DND-41 (cell line): ENCODE results near the gene SCUBE2.

Experiments
- ATAC-seq: fragments of 200-7000 bp; cut with Tn5 transposase; 3 replicates; pipeline ENCODE4 v1.9.1; 2021; ENCODE audit warnings: low read depth; ENCODE audit not compliant: insufficient read depth
- DNase-seq: peaks from one replicate; pipeline ENCODE4 v3.0.0-alpha.2; 2020
- H2AFZ ChIP-seq: 2 replicates; pipeline ENCODE4 v1.6.0; 2012; ENCODE audit warnings: low read depth, low read length
- H3K27ac ChIP-seq: 2 replicates; pipeline ENCODE4 v1.5.1; 2012; ENCODE audit warnings: low read length, inconsistent platforms
- H3K27me3 ChIP-seq: fragments of 200-600 bp; sonication (generic); 2 replicates; pipeline ENCODE4 v1.6.0; 2012; ENCODE audit warnings: low read length, mild to moderate bottlenecking, inconsistent platforms; ENCODE audit not compliant: insufficient read depth, poor library complexity
- H3K36me3 ChIP-seq: 2 replicates; pipeline ENCODE4 v1.5.1; 2012; ENCODE audit warnings: low read length, inconsistent platforms; ENCODE audit not compliant: insufficient read depth
- H3K4me1 ChIP-seq: 2 replicates; pipeline ENCODE4 v1.5.1; 2012; ENCODE audit warnings: mild to moderate bottlenecking, low read length; ENCODE audit not compliant: insufficient read depth
- H3K4me2 ChIP-seq: 2 replicates; pipeline ENCODE4 v1.6.0; 2012; ENCODE audit warnings: mild to moderate bottlenecking, moderate library complexity, low read length, inconsistent platforms; ENCODE audit not compliant: insufficient read depth
- H3K4me3 ChIP-seq, 2 experiments: fragments of 200-600 bp in 1 of 2; shearing (Covaris generic) in 1 of 2; 2 replicates each; pipeline ENCODE4 v1.5.1; 2012 to 2016; ENCODE audit warnings: inconsistent platforms in 2 of 2, low read length in 2 of 2, mild to moderate bottlenecking in 2 of 2, low read depth in 1 of 2, moderate library complexity in 1 of 2
- H3K79me2 ChIP-seq: 2 replicates; pipeline ENCODE4 v1.6.0; 2012; ENCODE audit warnings: low read length, inconsistent platforms; ENCODE audit not compliant: insufficient read depth
- H3K9ac ChIP-seq: 2 replicates; pipeline ENCODE4 v1.6.0; 2012; ENCODE audit warnings: low read depth, mild to moderate bottlenecking, inconsistent platforms, low read length, moderate library complexity
- H3K9me3 ChIP-seq: 2 replicates; pipeline ENCODE4 v1.5.1; 2012; ENCODE audit warnings: low read length, moderate library complexity, mild to moderate bottlenecking, inconsistent platforms; ENCODE audit not compliant: insufficient read depth, severe bottlenecking
- H4K20me1 ChIP-seq: 2 replicates; pipeline ENCODE4 v1.6.0; 2012; ENCODE audit warnings: low read length; ENCODE audit not compliant: insufficient read depth
- EZH2 ChIP-seq: IDR thresholded peaks from 3 replicates; pipeline ENCODE4 v1.6.1; 2012; ENCODE audit warnings: borderline replicate concordance, low read depth, mild to moderate bottlenecking, moderate library complexity, low read length, inconsistent platforms; ENCODE audit not compliant: severe bottlenecking
- TF ChIP-seq, protein P1 (sequence below): IDR thresholded peaks from 2 replicates; pipeline ENCODE4 v1.5.1; 2012; ENCODE audit warnings: borderline replicate concordance, low read length, moderate library complexity, mild to moderate bottlenecking; ENCODE audit not compliant: poor library complexity, severe bottlenecking; ENCODE audit errors: extremely low read depth

The SCUBE2 gene

DNA sequence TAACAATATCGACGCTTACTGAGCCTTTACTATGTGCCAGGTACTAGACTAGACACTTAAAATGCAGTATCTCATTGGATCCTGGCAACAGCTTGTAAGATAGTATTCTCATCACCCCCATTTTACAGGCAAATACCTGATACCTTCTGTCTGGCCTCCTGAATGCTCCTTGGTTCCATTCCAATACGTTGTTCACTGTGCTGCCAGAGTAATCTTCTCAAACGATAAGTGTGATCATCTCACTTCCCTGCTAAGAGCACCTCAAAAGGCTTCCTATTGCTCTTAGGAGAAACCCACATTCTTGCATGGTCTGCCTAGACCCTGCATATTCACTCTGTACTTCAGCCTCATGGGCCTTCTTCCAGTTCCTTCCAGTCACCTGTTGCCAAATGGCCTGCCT, 86.3 kb downstream of the SCUBE2 start:
- Histone ChIP-seq H3K79me2 (no peaks in the 10 kb centered on the region), H3K36me3 (no peaks in the 10 kb centered on the region), H3K4me3 (no peak overlapping the region), H3K9me3 (no peaks in the 10 kb centered on the region), H3K4me2 (no peak overlapping the region), H4K20me1 (no peaks in the 10 kb centered on the region), H2AFZ (no peak overlapping the region), H3K27ac (no peak overlapping the region), H3K9ac (no peak overlapping the region), H3K4me1 (no peaks in the 10 kb centered on the region), H3K27me3 (peaks cover 44% of the 10 kb centered on the region)
- no peak for ATAC-seq
- TF ChIP-seq, protein P1, sequence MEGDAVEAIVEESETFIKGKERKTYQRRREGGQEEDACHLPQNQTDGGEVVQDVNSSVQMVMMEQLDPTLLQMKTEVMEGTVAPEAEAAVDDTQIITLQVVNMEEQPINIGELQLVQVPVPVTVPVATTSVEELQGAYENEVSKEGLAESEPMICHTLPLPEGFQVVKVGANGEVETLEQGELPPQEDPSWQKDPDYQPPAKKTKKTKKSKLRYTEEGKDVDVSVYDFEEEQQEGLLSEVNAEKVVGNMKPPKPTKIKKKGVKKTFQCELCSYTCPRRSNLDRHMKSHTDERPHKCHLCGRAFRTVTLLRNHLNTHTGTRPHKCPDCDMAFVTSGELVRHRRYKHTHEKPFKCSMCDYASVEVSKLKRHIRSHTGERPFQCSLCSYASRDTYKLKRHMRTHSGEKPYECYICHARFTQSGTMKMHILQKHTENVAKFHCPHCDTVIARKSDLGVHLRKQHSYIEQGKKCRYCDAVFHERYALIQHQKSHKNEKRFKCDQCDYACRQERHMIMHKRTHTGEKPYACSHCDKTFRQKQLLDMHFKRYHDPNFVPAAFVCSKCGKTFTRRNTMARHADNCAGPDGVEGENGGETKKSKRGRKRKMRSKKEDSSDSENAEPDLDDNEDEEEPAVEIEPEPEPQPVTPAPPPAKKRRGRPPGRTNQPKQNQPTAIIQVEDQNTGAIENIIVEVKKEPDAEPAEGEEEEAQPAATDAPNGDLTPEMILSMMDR, result no peak
- TF ChIP-seq EZH2, result no peak
- no peak for DNase-seq

DNA sequence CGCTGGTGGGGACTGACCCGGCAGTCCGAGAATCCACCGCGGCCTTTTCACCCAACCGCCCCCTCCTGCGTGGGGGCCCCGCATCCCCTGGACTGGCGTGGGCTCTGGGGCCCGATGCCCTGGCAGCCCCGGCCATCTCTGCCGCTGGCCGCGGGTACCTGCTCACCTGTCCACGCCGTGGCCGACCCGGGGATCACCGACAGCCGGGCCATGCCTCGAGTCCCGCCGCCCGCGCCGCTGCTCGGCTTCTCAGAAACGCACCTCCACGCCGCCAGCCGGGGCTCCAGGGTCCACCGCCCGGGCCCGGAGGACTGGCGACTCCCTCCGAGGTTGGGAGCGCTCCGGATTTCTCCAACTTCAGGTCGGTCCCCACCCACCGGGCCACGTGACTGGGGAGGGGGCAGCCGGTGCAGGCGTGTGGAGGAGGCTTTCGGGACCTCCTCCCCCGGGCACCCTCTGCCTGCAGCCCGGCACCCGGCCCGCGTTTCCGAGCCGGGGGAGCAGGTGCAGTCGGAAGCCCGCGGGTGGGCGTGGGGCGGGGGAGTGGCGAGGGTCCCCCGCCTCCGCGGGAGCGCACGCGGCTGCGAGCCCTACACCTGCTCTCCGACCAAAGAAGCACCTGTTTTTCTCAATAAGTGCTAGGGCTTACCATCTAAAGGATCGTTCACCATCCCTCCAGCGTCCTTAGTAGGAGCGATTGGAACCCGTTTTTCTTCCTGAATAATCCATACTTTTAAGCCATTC, 87.0 kb downstream of the SCUBE2 start:
- Histone ChIP-seq H3K36me3 (no peaks in the 10 kb centered on the region), H3K4me1 (no peaks in the 10 kb centered on the region), H3K4me3 (no peak overlapping the region), H3K4me2 (no peak overlapping the region), H3K9ac (no peak overlapping the region), H3K9me3 (no peaks in the 10 kb centered on the region), H3K79me2 (no peaks in the 10 kb centered on the region), H2AFZ (no peak overlapping the region), H4K20me1 (no peaks in the 10 kb centered on the region), H3K27ac (no peak overlapping the region), H3K27me3 (peaks cover 44% of the 10 kb centered on the region)
- ATAC-seq (no peak), DNase-seq (no peak)
- TF ChIP-seq EZH2, result no peak
- TF ChIP-seq, protein P1, result no peak

DNA sequence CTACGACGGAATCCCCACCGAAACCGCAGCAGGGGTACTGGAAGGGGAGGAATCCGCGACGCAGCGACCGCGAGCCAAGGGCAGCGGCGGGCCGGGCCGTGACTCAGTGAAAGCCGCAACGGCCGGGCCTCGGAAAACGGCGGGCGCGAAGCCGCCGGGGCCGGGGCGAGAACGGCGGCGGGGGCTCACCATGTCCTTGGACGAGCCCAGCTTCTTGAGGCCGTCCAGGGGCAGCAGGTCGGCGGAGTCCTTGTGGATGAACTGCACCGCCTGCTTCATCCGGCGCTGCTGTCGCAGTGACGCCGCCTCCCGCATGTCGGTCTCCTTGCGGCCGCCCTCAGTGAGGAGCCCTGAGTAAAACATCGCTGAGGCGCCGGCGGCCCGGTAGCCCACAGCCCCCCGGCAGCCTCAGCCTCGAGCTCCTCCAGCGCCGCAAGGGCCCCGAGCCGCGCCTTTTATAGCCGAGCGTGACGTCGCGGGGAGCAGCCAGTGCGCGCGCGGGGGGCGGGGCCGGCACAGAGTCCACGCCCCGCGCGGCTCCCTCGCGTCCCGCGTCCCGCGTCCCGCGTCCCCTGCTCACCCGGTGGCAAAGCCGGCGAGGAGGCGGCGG, 87.7 kb downstream of the SCUBE2 start, which contains the start of gene NRIP3:
Gene NRIP3, minus strand, starts transcription at position 429 of the 610 bp plus-strand sequence. Its CDS starts 66 bp downstream, at position 363.
- Histone ChIP-seq H3K79me2 (no peaks in the 10 kb centered on the region), H4K20me1 (no peaks in the 10 kb centered on the region), H3K4me3 (no peak within 1 kb of the TSS), H3K9me3 (no peaks in the 10 kb centered on the region), H3K4me1 (no peaks in the 10 kb centered on the region), H3K27ac (no peak within 1 kb of the TSS), H2AFZ (no peak within 1 kb of the TSS), H3K4me2 (no peak within 1 kb of the TSS), H3K27me3 (peaks cover 44% of the 10 kb centered on the region), H3K9ac (no peak within 1 kb of the TSS), H3K36me3 (no peaks in the 10 kb centered on the region)
- ATAC-seq (0 out of 3 replicates have a peak, but pooled peaks have one; percentile 62), DNase-seq (peak; percentile 31)
- no peak for TF ChIP-seq EZH2
- TF ChIP-seq, protein P1, result no peak
